ENCODE results near the gene MAN1C1. TPM values are rescaled to one million over a fixed set of nuclear protein-coding genes. Genes with fewer than 3 reads are reported as not detected.

The MAN1C1 gene
- total RNA-seq, 2 experiments from 2014 or later: 4.6 to 4.8 TPM

- no peaks in the 10 kb centered on the region for H3K9me3 Mint-ChIP-seq
- no peak for DNase-seq
- intact Hi-C loops (cut with micrococcal nuclease): loop anchor here (5.0 kb wide), 3 partner anchors 87 to 237 kb away; no protein-coding TSS in a partner anchor
- ChIA-PET CTCF (interaction anchor here (0.6 to 3.7 kb wide), 13 partner anchors 12 to 255 kb away, joined by 3 to 21 read pairs (median 5); partner anchors contain the start of genes LDLRAP1 and PAFAH2), POLR2A (no interaction called here)
- H3K4me3 Mint-ChIP-seq: no peak overlapping the region
- no peak overlapping the region for H3K27ac Mint-ChIP-seq
- H3K36me3 Mint-ChIP-seq: no peaks in the 10 kb centered on the region
- H3K27me3 Mint-ChIP-seq: no peaks in the 10 kb centered on the region
- H3K4me1 Mint-ChIP-seq (ENCODE audit: low read depth): peaks cover 54% of the 10 kb centered on the region
Observed at GRCh38 chr1:25798666-25799351, 182.2 kb downstream of the MAN1C1 start.

- CTCF ChIA-PET: interaction anchor here (0.5 to 3.7 kb wide), 7 partner anchors 11 to 396 kb away, joined by 3 to 21 read pairs (median 7); partner anchors contain the start of gene PAFAH2
- intact Hi-C loops (cut with micrococcal nuclease): loop anchor here (5.0 kb wide), 3 partner anchors 87 to 237 kb away; no protein-coding TSS in a partner anchor
- peaks cover 60% of the 10 kb centered on the region for H3K4me1 Mint-ChIP-seq (ENCODE audit: low read depth)
- POLR2A ChIA-PET: interaction anchor here (1.1 kb wide), 1 partner anchor 180 kb away, joined by 3 read pairs; no protein-coding TSS in a partner anchor
- no peaks in the 10 kb centered on the region for H3K9me3 Mint-ChIP-seq
- H3K27ac Mint-ChIP-seq: no peak overlapping the region
- H3K27me3 Mint-ChIP-seq: no peaks in the 10 kb centered on the region
- H3K36me3 Mint-ChIP-seq: peaks cover 2% of the 10 kb centered on the region
- DNase-seq: no peak
- H3K4me3 Mint-ChIP-seq: peak overlapping the region; percentile 53
Observed at GRCh38 chr1:25799352-25799934, 182.9 kb downstream of the MAN1C1 start.

DNA sequence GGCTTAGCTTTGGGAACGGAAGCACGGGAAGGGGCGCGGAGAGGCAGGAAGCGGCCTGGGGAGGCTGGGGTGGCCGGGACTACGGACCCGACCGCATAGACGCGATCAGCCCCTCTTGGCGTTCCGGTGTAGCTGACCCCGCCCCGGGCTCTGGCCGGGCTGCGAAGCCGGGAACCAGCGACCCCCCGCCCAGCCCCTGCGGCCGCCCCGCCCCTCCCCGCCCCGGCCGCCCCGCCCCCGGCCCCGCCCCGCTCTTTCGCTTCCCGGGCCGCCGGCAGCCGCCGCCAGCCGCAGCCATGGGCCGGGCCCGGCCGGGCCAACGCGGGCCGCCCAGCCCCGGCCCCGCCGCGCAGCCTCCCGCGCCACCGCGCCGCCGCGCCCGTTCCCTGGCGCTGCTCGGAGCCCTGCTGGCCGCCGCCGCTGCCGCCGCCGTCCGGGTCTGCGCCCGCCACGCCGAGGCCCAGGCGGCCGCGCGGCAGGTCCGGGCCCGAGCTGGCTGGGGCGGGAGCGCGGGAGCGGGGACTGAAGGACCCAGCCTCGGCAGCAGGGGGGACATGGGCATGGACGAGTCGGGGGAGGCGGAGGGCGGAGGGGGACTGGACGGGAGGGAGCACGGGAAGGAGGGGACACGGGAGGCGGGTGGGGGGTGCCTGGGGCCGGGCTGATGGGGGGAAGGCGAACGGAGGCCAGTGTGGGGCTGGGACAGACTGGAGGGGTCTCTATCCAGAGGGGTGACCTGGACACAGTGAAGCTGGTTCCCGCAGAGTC, 183.5 kb downstream of the MAN1C1 start, which contains the start of gene SELENON:
SELENON (plus strand) TSS at position 259 of the 768 bp plus-strand sequence; CDS start at position 297, 38 bp downstream.
- DNase-seq: peak; percentile 48

GRCh38 chr1:25800703-25801377, 184.2 kb downstream of the MAN1C1 start:
- H3K9me3 Mint-ChIP-seq: no peaks in the 10 kb centered on the region
- ChIA-PET CTCF (interaction anchor here (0.6 to 3.7 kb wide), 6 partner anchors 10 to 227 kb away, joined by 3 to 18 read pairs (median 6); no protein-coding TSS in a partner anchor), POLR2A (interaction anchor here (1.2 kb wide), 1 partner anchor 251 kb away, joined by 3 read pairs; no protein-coding TSS in a partner anchor)
- intact Hi-C loops (cut with micrococcal nuclease): no loop called here
- peaks cover 4% of the 10 kb centered on the region for H3K36me3 Mint-ChIP-seq
- no peak overlapping the region for H3K27ac Mint-ChIP-seq
- no peak for DNase-seq
- no peaks in the 10 kb centered on the region for H3K27me3 Mint-ChIP-seq
- peak overlapping the region; percentile 73 for H3K4me3 Mint-ChIP-seq
- H3K4me1 Mint-ChIP-seq (ENCODE audit: low read depth): peaks cover 62% of the 10 kb centered on the region

More for the DNA sequence above, 183.5 kb downstream of the MAN1C1 start, which contains the start of gene SELENON:
- ChIA-PET POLR2A (interaction anchor here (1.1 kb wide), 1 partner anchor 181 kb away, joined by 3 read pairs; no protein-coding TSS in a partner anchor), CTCF (interaction anchor here (0.5 to 3.7 kb wide), 4 partner anchors 11 to 397 kb away, joined by 3 to 18 read pairs (median 8); no protein-coding TSS in a partner anchor)
- Mint-ChIP-seq H3K9me3 (no peaks in the 10 kb centered on the region), H3K4me3 (peak within 1 kb of the TSS; percentile 73), H3K27me3 (no peaks in the 10 kb centered on the region), H3K27ac (no peak within 1 kb of the TSS), H3K4me1 (ENCODE audit: low read depth) (peaks cover 64% of the 10 kb centered on the region), H3K36me3 (peaks cover 2% of the 10 kb centered on the region)
- intact Hi-C loops (cut with micrococcal nuclease): loop anchor here (5.0 kb wide), 3 partner anchors 88 to 238 kb away; no protein-coding TSS in a partner anchor

- H3K9me3 Mint-ChIP-seq: no peaks in the 10 kb centered on the region
- no peak overlapping the region for H3K4me3 Mint-ChIP-seq
- intact Hi-C loops (cut with micrococcal nuclease): no loop called here
- CTCF ChIA-PET: interaction anchor here (0.8 to 2.9 kb wide), 4 partner anchors 127 to 299 kb away, joined by 3 to 14 read pairs (median 4); no protein-coding TSS in a partner anchor
- peak overlapping the region; percentile 14 for H3K27ac Mint-ChIP-seq
- peak; percentile 43 for DNase-seq
- peaks cover 43% of the 10 kb centered on the region for H3K4me1 Mint-ChIP-seq (ENCODE audit: low read depth)
- H3K36me3 Mint-ChIP-seq: peaks cover 7% of the 10 kb centered on the region
- no peaks in the 10 kb centered on the region for H3K27me3 Mint-ChIP-seq
- POLR2A ChIA-PET: no interaction called here
Observed at GRCh38 chr1:25802915-25803314, 186.3 kb downstream of the MAN1C1 start.

GRCh38 chr1:25803368-25803767, 186.8 kb downstream of the MAN1C1 start:
- no peak overlapping the region for H3K4me3 Mint-ChIP-seq
- intact Hi-C loops (cut with micrococcal nuclease): no loop called here
- DNase-seq: no peak

DNA sequence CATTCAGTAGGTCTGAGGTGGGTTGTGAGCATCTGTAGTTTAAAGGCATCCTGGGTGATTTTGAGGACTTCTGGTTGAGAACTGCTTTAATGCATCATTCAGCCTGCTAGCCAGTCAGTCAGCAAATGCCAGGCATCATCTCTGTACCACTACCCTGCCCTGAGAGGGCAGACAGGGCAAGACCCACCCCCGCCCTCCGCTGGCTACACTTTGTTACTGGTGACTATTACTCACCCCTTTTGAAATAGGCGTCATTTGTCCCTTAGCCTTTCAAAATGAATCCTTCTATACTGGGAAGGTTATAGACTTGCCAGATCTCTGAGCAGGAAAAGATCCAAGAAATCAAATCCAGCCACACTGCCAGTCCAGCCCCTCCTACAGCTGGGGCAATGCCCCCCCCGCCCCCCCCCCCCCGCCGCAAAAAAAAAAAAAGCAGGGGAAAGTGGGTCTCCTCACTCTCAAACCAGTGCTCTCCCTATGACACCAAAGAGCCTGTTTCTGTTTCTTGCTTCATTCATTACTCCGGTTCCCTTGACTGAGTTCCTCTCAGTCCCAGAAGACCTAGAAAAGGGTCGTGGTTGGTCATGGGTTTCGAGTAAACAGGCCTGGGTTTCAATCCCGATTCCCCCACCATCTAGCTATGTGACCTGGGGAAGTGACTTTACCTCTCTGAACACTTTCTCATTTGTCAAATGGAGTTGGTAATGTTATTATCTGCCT, 187.8 kb downstream of the MAN1C1 start:
- DNase-seq: peak; percentile 84
- no peaks in the 10 kb centered on the region for H3K27me3 Mint-ChIP-seq
- H3K4me3 Mint-ChIP-seq: no peak overlapping the region
- no peaks in the 10 kb centered on the region for H3K9me3 Mint-ChIP-seq
- POLR2A ChIA-PET: no interaction called here
- H3K4me1 Mint-ChIP-seq (ENCODE audit: low read depth): peaks cover 39% of the 10 kb centered on the region
- CTCF ChIA-PET: interaction anchor here (0.7 kb wide), 1 partner anchor 284 kb away, joined by 3 read pairs; no protein-coding TSS in a partner anchor
- H3K27ac Mint-ChIP-seq: peak overlapping the region; percentile 55
- intact Hi-C loops (cut with micrococcal nuclease): no loop called here
- H3K36me3 Mint-ChIP-seq: peaks cover 9% of the 10 kb centered on the region

More at GRCh38 chr1:25803368-25803767, 186.8 kb downstream of the MAN1C1 start:
- Mint-ChIP-seq H3K36me3 (peaks cover 7% of the 10 kb centered on the region), H3K27ac (no peak overlapping the region), H3K9me3 (no peaks in the 10 kb centered on the region), H3K4me1 (ENCODE audit: low read depth) (peaks cover 41% of the 10 kb centered on the region), H3K27me3 (no peaks in the 10 kb centered on the region)
- ChIA-PET CTCF (interaction anchor here (1.2 to 2.9 kb wide), 3 partner anchors 127 to 300 kb away, joined by 3 to 14 read pairs (median 5); no protein-coding TSS in a partner anchor), POLR2A (no interaction called here)

DNA sequence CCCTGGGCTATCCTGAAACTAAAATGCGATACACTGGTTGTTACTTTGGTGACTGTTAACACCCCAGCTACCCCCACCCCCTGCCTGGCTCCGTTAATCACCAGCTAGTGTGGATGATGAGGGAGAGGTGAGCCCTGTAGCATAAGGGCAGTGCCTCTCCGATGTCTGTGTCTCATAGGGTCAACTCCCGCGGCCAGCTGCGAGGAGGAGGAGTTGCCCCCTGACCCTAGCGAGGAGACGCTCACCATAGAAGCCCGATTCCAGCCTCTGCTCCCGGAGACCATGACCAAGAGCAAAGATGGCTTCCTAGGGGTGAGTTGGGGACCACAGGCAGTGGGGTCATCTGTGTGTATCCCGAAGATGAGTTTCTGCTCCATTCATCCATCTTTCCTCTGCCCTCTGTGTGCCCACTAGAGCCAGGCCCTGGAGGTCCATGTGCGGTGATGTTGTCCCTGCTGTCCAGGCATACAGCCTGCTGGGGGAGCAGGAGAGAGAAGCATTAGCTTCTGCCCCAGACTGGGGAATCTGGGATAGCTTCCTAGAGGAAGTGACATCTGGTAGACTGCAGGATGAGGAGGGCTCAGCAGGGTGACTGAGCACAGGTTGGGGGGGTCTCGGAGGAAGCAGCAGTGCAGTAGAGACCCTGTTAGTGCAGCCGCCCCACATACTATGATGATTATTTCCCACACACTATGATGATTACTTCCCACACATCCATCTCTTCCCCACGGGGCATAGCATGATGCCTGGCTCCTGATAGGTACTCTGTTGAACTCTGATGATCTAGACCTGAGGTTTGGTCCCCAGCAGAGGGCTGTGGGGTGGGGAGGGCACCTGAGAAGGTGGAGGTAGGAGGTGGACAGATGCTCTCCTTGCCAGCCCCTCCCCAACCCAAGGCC, 188.6 kb downstream of the MAN1C1 start:
- Mint-ChIP-seq H3K4me3 (no peak overlapping the region), H3K36me3 (peaks cover 11% of the 10 kb centered on the region), H3K27me3 (no peaks in the 10 kb centered on the region), H3K27ac (peak overlapping the region; percentile 55), H3K4me1 (ENCODE audit: low read depth) (peaks cover 37% of the 10 kb centered on the region), H3K9me3 (no peaks in the 10 kb centered on the region)
- CTCF ChIA-PET: interaction anchor here (0.7 kb wide), 1 partner anchor 285 kb away, joined by 3 read pairs; no protein-coding TSS in a partner anchor
- no peak for DNase-seq
- intact Hi-C loops (cut with micrococcal nuclease): no loop called here
- POLR2A ChIA-PET: no interaction called here

GRCh38 chr1:25805863-25806225, 189.3 kb downstream of the MAN1C1 start:
- intact Hi-C loops (cut with micrococcal nuclease): no loop called here
- Mint-ChIP-seq H3K9me3 (no peaks in the 10 kb centered on the region), H3K36me3 (peaks cover 11% of the 10 kb centered on the region), H3K4me1 (ENCODE audit: low read depth) (peaks cover 33% of the 10 kb centered on the region), H3K4me3 (no peak overlapping the region), H3K27ac (no peak overlapping the region), H3K27me3 (no peaks in the 10 kb centered on the region)
- POLR2A ChIA-PET: no interaction called here
- no peak for DNase-seq
- CTCF ChIA-PET: no interaction called here

DNA sequence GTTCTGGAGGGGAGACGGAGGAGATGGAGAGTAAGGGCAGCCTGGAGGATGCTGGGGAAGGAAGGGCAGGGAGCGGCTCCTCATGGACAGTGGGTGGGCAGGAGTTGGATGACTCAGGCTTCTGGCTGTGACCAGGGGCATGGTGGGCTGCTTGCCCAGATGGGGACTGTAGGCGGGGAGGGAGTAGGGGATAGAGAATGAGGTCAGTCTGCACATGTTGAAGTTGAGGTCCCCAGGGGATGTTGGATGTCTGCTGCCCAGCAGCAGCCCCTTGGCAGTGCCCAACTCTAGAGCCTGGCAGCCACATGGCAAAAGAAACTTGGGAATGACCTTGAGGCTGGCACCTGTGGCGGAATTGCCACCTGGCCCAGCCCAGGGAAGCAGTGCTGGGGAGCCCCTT, 189.8 kb downstream of the MAN1C1 start:
- peaks cover 11% of the 10 kb centered on the region for H3K36me3 Mint-ChIP-seq
- H3K9me3 Mint-ChIP-seq: no peaks in the 10 kb centered on the region
- ChIA-PET POLR2A (no interaction called here), CTCF (interaction anchor here (1.0 kb wide), 1 partner anchor 187 kb away, joined by 3 read pairs; no protein-coding TSS in a partner anchor)
- H3K4me1 Mint-ChIP-seq (ENCODE audit: low read depth): peaks cover 28% of the 10 kb centered on the region
- intact Hi-C loops (cut with micrococcal nuclease): no loop called here
- no peak overlapping the region for H3K4me3 Mint-ChIP-seq
- H3K27me3 Mint-ChIP-seq: no peaks in the 10 kb centered on the region
- H3K27ac Mint-ChIP-seq: no peak overlapping the region
- DNase-seq: no peak

Measured in activated CD4-positive, alpha-beta memory T cell treated with anti-CD3 and anti-CD28 coated beads for 36 hours (primary cell).